SK-N-SH (cell line): ENCODE results near the gene C4orf50. TPM values are rescaled to one million over a fixed set of nuclear protein-coding genes. Genes with fewer than 3 reads are reported as not detected.

Experiments used
- CTCF ChIA-PET: fragments of 300-600, 350-600 bp; formaldehyde crosslinking; extraction: SDS; loops from one replicate; lab custom pipeline; 2021; lab: Yijun Ruan, JAX
- POLR2A ChIA-PET: fragments of 350-600 bp; sonication (Branson Sonifier 250); formaldehyde crosslinking; extraction: SDS; loops from one replicate; lab custom pipeline; 2020; ENCODE audit warnings: antibody characterized with exemption, inconsistent platforms; lab: Yijun Ruan, JAX
- DNase-seq: peaks from one replicate; pipeline ENCODE4 v3.0.0; 2012
- H2AFZ ChIP-seq: fragments of 200-600 bp; sonication (generic); 2 replicates; pipeline ENCODE4 v1.8.1; 2016; ENCODE audit warnings: antibody characterized with exemption, mild to moderate bottlenecking, low read depth
- H3F3A ChIP-seq: fragments of 200-600 bp; sonication (generic); replicated peaks from 2 replicates; pipeline ENCODE3; 2016; ENCODE audit warnings: antibody characterized with exemption, mild to moderate bottlenecking; ENCODE audit not compliant: insufficient read depth
- H3K27ac ChIP-seq, 2 experiments: fragments of 200-500 bp in 1 of 2; fragments of 200-600 bp in 1 of 2; sonication (Bioruptor generic) in 1 of 2; sonication (generic), shearing (Covaris generic) in 1 of 2; 2 replicates each; pipeline versions ENCODE4 v1.5.1 to v1.6.1; 2014 to 2016; ENCODE audit warnings: low read depth in 2 of 2, inconsistent platforms in 1 of 2, low read length in 1 of 2, mild to moderate bottlenecking in 1 of 2, mixed read lengths in 1 of 2
- H3K27me3 ChIP-seq: fragments of 200-600 bp; sonication (generic), shearing (Covaris generic); 2 replicates; pipeline ENCODE4 v1.6.1; 2016; ENCODE audit warnings: mixed run types; ENCODE audit not compliant: insufficient read depth
- H3K36me3 ChIP-seq, 2 experiments: fragments of 200-500 bp in 1 of 2; fragments of 200-600 bp in 1 of 2; sonication (Bioruptor generic) in 1 of 2; sonication (generic) in 1 of 2; replicated peaks in 1 of 2; 2 replicates each; pipeline versions ENCODE3 to v1.5.1; 2014 to 2016; ENCODE audit warnings: low read length in 1 of 2, mild to moderate bottlenecking in 1 of 2; ENCODE audit not compliant: insufficient read depth in 2 of 2, control insufficient read depth in 1 of 2
- H3K4me1 ChIP-seq, 2 experiments: fragments of 200-500 bp in 1 of 2; fragments of 200-600 bp in 1 of 2; sonication (Bioruptor generic) in 1 of 2; sonication (generic), shearing (Covaris generic) in 1 of 2; 2 replicates each; pipeline versions ENCODE4 v1.5.1 to v1.6.1; 2014 to 2016; ENCODE audit warnings: low read depth in 1 of 2, low read length in 1 of 2, mixed run types in 1 of 2; ENCODE audit not compliant: insufficient read depth in 2 of 2, control insufficient read depth in 1 of 2
- H3K4me2 ChIP-seq: fragments of 200-600 bp; sonication (generic), shearing (Covaris generic); 2 replicates; pipeline ENCODE4 v1.6.1; 2017; ENCODE audit warnings: mixed run types
- H3K4me3 ChIP-seq, 2 experiments: fragments of 200-500 bp in 1 of 2; fragments of 200-600 bp in 1 of 2; sonication (Bioruptor generic) in 1 of 2; sonication (generic), shearing (Covaris generic) in 1 of 2; 2 replicates each; pipeline versions ENCODE4 v1.5.1 to v1.8.1; 2014 to 2016; ENCODE audit warnings: low read depth in 2 of 2, inconsistent platforms in 1 of 2, low read length in 1 of 2, mild to moderate bottlenecking in 1 of 2, mixed read lengths in 1 of 2, moderate library complexity in 1 of 2
- H3K79me2 ChIP-seq: fragments of 200-600 bp; sonication (generic); 2 replicates; pipeline ENCODE4 v1.8.1; 2017; ENCODE audit warnings: mild to moderate bottlenecking; ENCODE audit not compliant: insufficient read depth
- H3K9ac ChIP-seq: fragments of 200-600 bp; sonication (generic); 2 replicates; pipeline ENCODE4 v1.6.1; 2017; ENCODE audit warnings: mixed run types
- H3K9me2 ChIP-seq: fragments of 200-600 bp; sonication (generic); 2 replicates; pipeline ENCODE4 v1.6.1; 2017; ENCODE audit warnings: mixed run types
- H3K9me3 ChIP-seq: fragments of 200-600 bp; sonication (generic); 2 replicates; pipeline ENCODE4 v1.6.1; 2017; ENCODE audit warnings: mixed run types, mild to moderate bottlenecking, moderate library complexity
- H4K20me1 ChIP-seq: fragments of 200-600 bp; sonication (generic); 2 replicates; pipeline ENCODE4 v1.6.1; 2017; ENCODE audit warnings: mild to moderate bottlenecking, mixed run types; ENCODE audit not compliant: insufficient read depth
- FOXJ3 ChIP-seq: sonication (generic); formaldehyde crosslinking; IDR thresholded peaks from 2 replicates; pipeline ENCODE4 v1.5.1; 2020; ENCODE audit warnings: mild to moderate bottlenecking, missing genetic modification reagents
- GABPA ChIP-seq: IDR thresholded peaks from 2 replicates; pipeline ENCODE4 v1.4.0; 2012; ENCODE audit warnings: low read depth, mild to moderate bottlenecking
- JUND ChIP-seq: IDR thresholded peaks from 2 replicates; pipeline ENCODE4 v1.4.0; 2012
- MAX ChIP-seq: IDR thresholded peaks from 2 replicates; pipeline ENCODE4 v1.4.0; 2012; ENCODE audit warnings: low read depth
- MEF2A ChIP-seq: IDR thresholded peaks from 2 replicates; pipeline ENCODE4 v1.4.0; 2012; ENCODE audit warnings: low read depth, borderline replicate concordance
- MXI1 ChIP-seq: IDR thresholded peaks from 2 replicates; pipeline ENCODE4 v1.6.1; 2012; ENCODE audit warnings: mild to moderate bottlenecking, low read depth, low read length, improper control_type of control experiment
- PBX3 ChIP-seq: IDR thresholded peaks from 2 replicates; pipeline ENCODE4; 2012
- RAD21 ChIP-seq: IDR thresholded peaks from 2 replicates; pipeline ENCODE4 v1.6.1; 2012; ENCODE audit warnings: mild to moderate bottlenecking, low read length
- RCOR1 ChIP-seq: fragments of 150-350 bp; IDR thresholded peaks from 2 replicates; pipeline ENCODE4 v1.6.1; 2017; ENCODE audit warnings: antibody characterized with exemption, low read length
- SIN3A ChIP-seq: IDR thresholded peaks from 2 replicates; pipeline ENCODE4 v1.6.1; 2012; ENCODE audit warnings: low read depth, mild to moderate bottlenecking, low read length, moderate library complexity, borderline replicate concordance
- USF2 ChIP-seq: fragments of 150-350 bp; IDR thresholded peaks from 2 replicates; pipeline ENCODE4 v1.6.1; 2017; ENCODE audit warnings: antibody characterized with exemption, low read length, low read depth, borderline replicate concordance
- YY1 ChIP-seq: IDR thresholded peaks from 2 replicates; pipeline ENCODE4 v1.4.0; 2012; ENCODE audit warnings: low read depth, mild to moderate bottlenecking
- WGBS: methylation state at CpG from one replicate; pipeline ENCODE4 v1.1.6; 2017; ENCODE audit warnings: low lambda C conversion rate; 5-methylcytosine and 5-hydroxymethylcytosine counted together
- polyA plus RNA-seq, 3 experiments: library from polyadenylated mRNA; depleted of rRNA; stranded (reverse); fragments of >200 nt; gene quantifications; 2 replicates each; pipeline ENCODE4 v1.2.3, GENCODE V29; 2012

Gene C4orf50
- polyA plus RNA-seq, 1 of the 3 experiments (the other 2 are of a cell fraction): under 0.01 TPM

GRCh38 chr4:5988086-5988845, 30.0 kb downstream of the C4orf50 start:
- no peak for TF ChIP-seq YY1
- Histone ChIP-seq H3F3A (no peaks in the 10 kb centered on the region), H3K27ac (no peak overlapping the region), H3K9ac (no peak overlapping the region), H3K4me3 (no peak overlapping the region), H4K20me1 (no peaks in the 10 kb centered on the region), H3K27me3 (no peaks in the 10 kb centered on the region), H3K9me3 (peaks cover 9% of the 10 kb centered on the region), H3K4me2 (no peak overlapping the region), H3K4me1 (no peaks in the 10 kb centered on the region), H3K79me2 (no peaks in the 10 kb centered on the region), H3K36me3 (no peaks in the 10 kb centered on the region), H3K9me2 (no peaks in the 10 kb centered on the region), H2AFZ (no peak overlapping the region)
- CTCF ChIA-PET: interaction anchor here (0.7 to 5.9 kb wide), 3 partner anchors 8 to 263 kb away, joined by 3 to 50 read pairs (median 3); no protein-coding TSS in a partner anchor
- no peak for DNase-seq
- POLR2A ChIA-PET: no interaction called here
- 40% methylated on average over 9 of the region's 14 CpGs for WGBS

- H3K4me3 ChIP-seq: no peak overlapping the region
- no peak for DNase-seq
- H3K27me3 ChIP-seq: no peaks in the 10 kb centered on the region
- H3K36me3 ChIP-seq: no peaks in the 10 kb centered on the region
- ChIA-PET CTCF (interaction anchor here (0.7 to 5.9 kb wide), 2 partner anchors 11 to 13 kb away, joined by 3 to 50 read pairs; no protein-coding TSS in a partner anchor), POLR2A (no interaction called here)
- H3K9ac ChIP-seq: no peak overlapping the region
- H3K27ac ChIP-seq: no peak overlapping the region
- no peaks in the 10 kb centered on the region for H3K9me2 ChIP-seq
- no peak overlapping the region for H2AFZ ChIP-seq
- no peak for TF ChIP-seq GABPA
- TF ChIP-seq MAX: no peak
- TF ChIP-seq JUND: no peak
- TF ChIP-seq MXI1: no peak
- no peaks in the 10 kb centered on the region for H3F3A ChIP-seq
- H3K4me2 ChIP-seq: no peak overlapping the region
- H3K9me3 ChIP-seq: peaks cover 9% of the 10 kb centered on the region
- no peaks in the 10 kb centered on the region for H3K79me2 ChIP-seq
- no peaks in the 10 kb centered on the region for H4K20me1 ChIP-seq
- no peaks in the 10 kb centered on the region; a peak in 1 of 4 replicates for H3K4me1 ChIP-seq
Observed at GRCh38 chr4:5984843-5985242, 33.4 kb downstream of the C4orf50 start.

DNA sequence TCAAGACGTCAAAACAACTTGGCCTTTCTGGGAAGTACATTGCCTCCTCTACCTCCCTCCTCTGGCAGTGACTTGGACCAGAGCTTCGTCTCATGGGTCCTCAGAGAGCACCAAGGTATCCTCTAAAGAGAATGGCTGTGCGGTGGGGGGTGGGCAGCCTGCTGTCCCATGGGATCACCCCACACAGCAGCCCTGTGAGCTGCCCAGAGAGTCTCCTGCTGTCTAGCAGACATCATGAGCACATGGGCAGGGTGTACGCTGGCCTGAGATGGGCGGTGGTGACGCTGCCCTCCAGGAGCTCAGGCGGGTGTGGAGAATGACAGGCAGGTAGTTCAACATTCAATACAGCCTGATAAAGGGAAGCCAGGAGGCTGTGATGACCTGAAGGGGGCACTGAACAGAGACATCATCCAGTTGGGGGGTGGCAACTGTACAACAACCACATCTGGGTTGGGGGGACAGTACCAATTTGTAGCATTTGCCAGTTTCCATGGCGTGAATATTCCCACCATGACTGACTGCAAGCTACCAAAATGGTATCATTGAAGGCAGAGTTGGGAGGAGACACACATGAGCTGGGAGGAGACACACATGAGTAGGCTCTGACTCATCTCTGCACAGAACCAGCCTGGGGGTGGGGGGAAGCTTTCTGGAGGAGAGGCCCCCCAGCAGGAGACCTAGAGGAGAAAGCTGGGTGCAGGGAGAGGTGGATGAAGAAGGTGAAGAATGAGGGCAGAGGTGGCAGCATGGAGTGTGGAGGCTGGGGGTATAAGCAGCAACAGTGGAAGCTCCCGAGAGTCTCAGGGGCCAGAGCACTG, 35.9 kb downstream of the C4orf50 start:
- no peaks in the 10 kb centered on the region for H3K9me2 ChIP-seq
- H3K4me1 ChIP-seq: no peaks in the 10 kb centered on the region; a peak in 1 of 4 replicates
- no peak for TF ChIP-seq USF2
- TF ChIP-seq FOXJ3 (CRISPR knock-in tag): no peak
- TF ChIP-seq MAX: no peak
- no peak for TF ChIP-seq PBX3
- no peak for TF ChIP-seq RAD21
- no peak for TF ChIP-seq MEF2A
- TF ChIP-seq SIN3A: no peak
- no peak for TF ChIP-seq RCOR1
- TF ChIP-seq, all 33 proteins: peak for 0
- Histone ChIP-seq H3K4me3 (no peak overlapping the region), H3K9me3 (peaks cover 9% of the 10 kb centered on the region), H4K20me1 (no peaks in the 10 kb centered on the region), H3K36me3 (no peaks in the 10 kb centered on the region), H3K27me3 (no peaks in the 10 kb centered on the region), H2AFZ (no peak overlapping the region), H3K79me2 (no peaks in the 10 kb centered on the region), H3K4me2 (no peak overlapping the region), H3K27ac (no peak overlapping the region), H3K9ac (no peak overlapping the region), H3F3A (no peaks in the 10 kb centered on the region)
- no peak for DNase-seq
- WGBS: 31% methylated on average over 6 of the region's 9 CpGs
- CTCF ChIA-PET: interaction anchor here (0.6 to 4.2 kb wide), 5 partner anchors 16 to 583 kb away, joined by 3 to 31 read pairs (median 4); no protein-coding TSS in a partner anchor
- POLR2A ChIA-PET: no interaction called here
